HepG2 (cell line): ENCODE measurements around the gene TACC2. TPM values are rescaled to one million over a fixed set of nuclear protein-coding genes. Genes with fewer than 3 reads are reported as not detected.
A peak's percentile ranks its signal among the peaks of the same experiment; 100 is the strongest.

Source experiments
- ATAC-seq: fragments of 200-7000 bp; cut with Tn5 transposase; 3 replicates; pipeline ENCODE4 v1.9.1; 2020; ENCODE audit warnings: mild to moderate bottlenecking, moderate library complexity
- BruUV-seq: library from RNA; stranded (reverse); fragments of 400-500 nt; replicated peaks from 2 replicates; lab custom pipeline; 2021; lab: Mats Ljungman, UMichigan
- CTCF ChIA-PET: fragments of 300-600 bp; formaldehyde crosslinking; extraction: SDS; loops from one replicate; lab custom pipeline; 2021; ENCODE audit warnings: low total read pairs, inconsistent platforms, low intra/inter-chr PET ratio; lab: Yijun Ruan, JAX
- POLR2A ChIA-PET: fragments of 350-600 bp; sonication (Branson Sonifier 250); formaldehyde crosslinking; loops from one replicate; lab custom pipeline; 2020; ENCODE audit warnings: antibody characterized with exemption, inconsistent platforms; lab: Yijun Ruan, JAX
- DNase-seq: peaks from one replicate; pipeline ENCODE4 v3.0.0-alpha.2; 2015; ENCODE audit warnings: low spot score
- FAIRE-seq: peaks from 3 replicates; lab custom pipeline; 2011; peaks lifted over from hg19 to GRCh38; lab: Jason Lieb, UNC
- H2AFZ ChIP-seq: one replicate; pipeline ENCODE4 v1.6.1; 2011; ENCODE audit warnings: low read length, inconsistent platforms
- H3K27ac ChIP-seq: fragments of 300-600 bp; 3 replicates; pipeline ENCODE4 v1.8.0; 2011; ENCODE audit warnings: mixed run types, mild to moderate bottlenecking, mixed read lengths, low read length, inconsistent platforms; ENCODE audit not compliant: insufficient read depth; ENCODE audit errors: extremely low read length
- H3K27me3 ChIP-seq, 2 experiments: fragments of 200-600 bp in 1 of 2; 2 replicates in 1 of 2; 3 replicates in 1 of 2; pipeline versions ENCODE4 v1.6.0 to v1.8.0; 2011; ENCODE audit warnings: low read length in 2 of 2, mild to moderate bottlenecking in 2 of 2, moderate library complexity in 2 of 2, inconsistent platforms in 1 of 2; ENCODE audit not compliant: insufficient read depth in 2 of 2, control insufficient read depth in 1 of 2
- H3K36me3 ChIP-seq, 2 experiments: fragments of 200-600 bp in 1 of 2; replicated peaks in 1 of 2; 2 replicates in 1 of 2; 3 replicates in 1 of 2; pipeline versions ENCODE4 v1.5.1 to v1.8.0; 2011; ENCODE audit warnings: low read length in 2 of 2, inconsistent platforms in 1 of 2; ENCODE audit not compliant: insufficient read depth in 2 of 2, control insufficient read depth in 1 of 2
- H3K4me1 ChIP-seq: 2 replicates; pipeline ENCODE4 v1.5.1; 2012; ENCODE audit warnings: low read length, inconsistent platforms; ENCODE audit not compliant: insufficient read depth
- H3K4me2 ChIP-seq: 2 replicates; pipeline ENCODE4 v1.6.0; 2011; ENCODE audit warnings: low read depth, low read length, inconsistent platforms
- H3K4me3 ChIP-seq, 3 experiments: fragments of 200-600 bp in 1 of 3; sonication (generic), shearing (Covaris generic) in 1 of 3; replicated peaks in 1 of 3; 2 replicates each; pipeline ENCODE4 v1.5.1; 2011 to 2016; ENCODE audit warnings: low read length in 3 of 3, inconsistent platforms in 2 of 3, low read depth in 2 of 3, mild to moderate bottlenecking in 2 of 3, control low read depth in 1 of 3, mixed read lengths in 1 of 3; ENCODE audit not compliant: insufficient read depth in 1 of 3
- H3K79me2 ChIP-seq: one replicate; pipeline ENCODE4 v1.6.1; 2011; ENCODE audit warnings: low read length, inconsistent platforms; ENCODE audit not compliant: insufficient read depth
- H3K9ac ChIP-seq: 2 replicates; pipeline ENCODE4 v1.6.0; 2011; ENCODE audit warnings: mild to moderate bottlenecking, low read depth, low read length, inconsistent platforms; ENCODE audit not compliant: insufficient read depth
- H3K9me3 ChIP-seq: 2 replicates; pipeline ENCODE4 v1.5.1; 2012; ENCODE audit warnings: mild to moderate bottlenecking, low read length
- H4K20me1 ChIP-seq: 2 replicates; pipeline ENCODE4 v1.6.0; 2011; ENCODE audit warnings: inconsistent platforms, mild to moderate bottlenecking, low read length, moderate library complexity; ENCODE audit not compliant: insufficient read depth
- ADNP ChIP-seq: sonication (generic); formaldehyde crosslinking; IDR thresholded peaks from 2 replicates; pipeline ENCODE4 v1.4.0; 2020; ENCODE audit warnings: missing genetic modification reagents
- CSRNP1 ChIP-seq: sonication (generic); formaldehyde crosslinking; IDR thresholded peaks from 2 replicates; pipeline ENCODE4 v1.8.1; 2023; ENCODE audit warnings: mild to moderate bottlenecking, missing genetic modification reagents
- HNRNPUL1 ChIP-seq: fragments of 200-400 bp; formaldehyde crosslinking; IDR thresholded peaks from 2 replicates; pipeline ENCODE4 v1.6.1; 2017; ENCODE audit warnings: low read depth, mild to moderate bottlenecking, low read length, moderate library complexity
- MAFK ChIP-seq, 2 experiments: IDR thresholded peaks in 1 of 2; conservative IDR thresholded peaks in 1 of 2; 2 replicates each; pipeline ENCODE4 v1.6.1; 2011; ENCODE audit warnings: improper control_type of control experiment in 2 of 2, low read length in 2 of 2
- SMC3 ChIP-seq: IDR thresholded peaks from 2 replicates; pipeline ENCODE4 v1.6.1; 2011; ENCODE audit warnings: low read length, improper control_type of control experiment
- ZMYM4 ChIP-seq: sonication (generic); formaldehyde crosslinking; IDR thresholded peaks from 2 replicates; pipeline ENCODE4 v1.8.1; 2023; ENCODE audit warnings: mild to moderate bottlenecking, missing genetic modification reagents
- ZNF530 ChIP-seq: sonication (generic); formaldehyde crosslinking; IDR thresholded peaks from 2 replicates; pipeline ENCODE4 v1.5.0; 2020; ENCODE audit warnings: low read depth, mild to moderate bottlenecking, missing genetic modification reagents
- WGBS: methylation state at CpG from one replicate; pipeline ENCODE4 v1.1.6; 2017; ENCODE audit warnings: low lambda C conversion rate; 5-methylcytosine and 5-hydroxymethylcytosine counted together
- in situ Hi-C: cut with HindIII; loops from 2 replicates; pipeline ENCODE4 v1.10.0; 2017; ENCODE audit warnings: low pct_unique_long_range_greater_than_20kb; ENCODE audit not compliant: extremely low pct_ligation_motif_present
- intact Hi-C: fragments of 100-400 bp; cut with micrococcal nuclease; formaldehyde crosslinking; loops from one replicate; pipeline ENCODE4 v1.10.0; 2022; ENCODE audit not compliant: unreplicated experiment
- polyA plus RNA-seq, 8 experiments: library from polyadenylated mRNA; depleted of rRNA in 3 of 8; stranded (reverse) in 7 of 8; unstranded in 1 of 8; fragments of >200 nt; fragmentation: Illumina TruSeq in 4 of 8; extraction: Trizol in 4 of 8; gene quantifications; 2 replicates each; pipeline versions ENCODE4 v1.2.1 to v1.2.3, GENCODE V29; 2011 to 2016; ENCODE audit warnings: low read depth in 4 of 8, missing spikeins in 1 of 8, mixed read lengths in 1 of 8; ENCODE audit not compliant: insufficient read depth in 1 of 8
- total RNA-seq, 5 experiments: library from RNA; depleted of rRNA; stranded (reverse); fragments of >200 nt; fragmentation: Illumina TruSeq; extraction: Trizol; gene quantifications; 2 replicates each; pipeline ENCODE4 v1.2.3, GENCODE V29; 2016; ENCODE audit warnings: low read depth in 1 of 5
- TF ChIP-seq, protein P1 (sequence below): sonication (generic); formaldehyde crosslinking; IDR thresholded peaks from 2 replicates; pipeline ENCODE4 v1.4.0; 2020; ENCODE audit warnings: missing genetic modification reagents, borderline replicate concordance
- TF ChIP-seq, protein P2 (sequence below): IDR thresholded peaks from 2 replicates; pipeline ENCODE4 v1.6.1; 2016; ENCODE audit warnings: mild to moderate bottlenecking

The TACC2 gene
- total and polyA plus RNA-seq, 2 of the 13 experiments (the other 11 are each of a cell fraction or from before 2014, with no cell fraction given): 11.8 to 16.0 TPM

DNA sequence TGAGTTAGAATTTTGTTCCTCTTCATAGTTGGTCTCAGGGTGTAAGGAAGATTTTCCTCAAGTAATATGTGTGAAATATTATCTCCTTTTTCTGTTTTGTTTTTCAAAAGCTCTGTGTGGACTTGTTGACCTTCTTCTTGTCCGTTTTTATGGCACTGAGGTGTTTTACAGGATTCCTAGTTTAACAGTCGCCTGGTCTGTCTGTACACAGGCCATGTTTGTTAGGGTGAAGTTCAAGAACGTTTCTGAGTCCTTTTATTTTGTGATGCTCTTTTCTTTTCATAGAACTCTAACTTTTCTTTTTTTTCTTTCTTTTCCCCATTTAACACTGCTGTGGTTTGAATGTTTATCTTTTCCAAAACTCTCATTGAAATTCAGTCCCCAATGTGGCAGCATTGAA is 18.5 kb downstream of the TACC2 start (continued):
- TF ChIP-seq, protein P1, sequence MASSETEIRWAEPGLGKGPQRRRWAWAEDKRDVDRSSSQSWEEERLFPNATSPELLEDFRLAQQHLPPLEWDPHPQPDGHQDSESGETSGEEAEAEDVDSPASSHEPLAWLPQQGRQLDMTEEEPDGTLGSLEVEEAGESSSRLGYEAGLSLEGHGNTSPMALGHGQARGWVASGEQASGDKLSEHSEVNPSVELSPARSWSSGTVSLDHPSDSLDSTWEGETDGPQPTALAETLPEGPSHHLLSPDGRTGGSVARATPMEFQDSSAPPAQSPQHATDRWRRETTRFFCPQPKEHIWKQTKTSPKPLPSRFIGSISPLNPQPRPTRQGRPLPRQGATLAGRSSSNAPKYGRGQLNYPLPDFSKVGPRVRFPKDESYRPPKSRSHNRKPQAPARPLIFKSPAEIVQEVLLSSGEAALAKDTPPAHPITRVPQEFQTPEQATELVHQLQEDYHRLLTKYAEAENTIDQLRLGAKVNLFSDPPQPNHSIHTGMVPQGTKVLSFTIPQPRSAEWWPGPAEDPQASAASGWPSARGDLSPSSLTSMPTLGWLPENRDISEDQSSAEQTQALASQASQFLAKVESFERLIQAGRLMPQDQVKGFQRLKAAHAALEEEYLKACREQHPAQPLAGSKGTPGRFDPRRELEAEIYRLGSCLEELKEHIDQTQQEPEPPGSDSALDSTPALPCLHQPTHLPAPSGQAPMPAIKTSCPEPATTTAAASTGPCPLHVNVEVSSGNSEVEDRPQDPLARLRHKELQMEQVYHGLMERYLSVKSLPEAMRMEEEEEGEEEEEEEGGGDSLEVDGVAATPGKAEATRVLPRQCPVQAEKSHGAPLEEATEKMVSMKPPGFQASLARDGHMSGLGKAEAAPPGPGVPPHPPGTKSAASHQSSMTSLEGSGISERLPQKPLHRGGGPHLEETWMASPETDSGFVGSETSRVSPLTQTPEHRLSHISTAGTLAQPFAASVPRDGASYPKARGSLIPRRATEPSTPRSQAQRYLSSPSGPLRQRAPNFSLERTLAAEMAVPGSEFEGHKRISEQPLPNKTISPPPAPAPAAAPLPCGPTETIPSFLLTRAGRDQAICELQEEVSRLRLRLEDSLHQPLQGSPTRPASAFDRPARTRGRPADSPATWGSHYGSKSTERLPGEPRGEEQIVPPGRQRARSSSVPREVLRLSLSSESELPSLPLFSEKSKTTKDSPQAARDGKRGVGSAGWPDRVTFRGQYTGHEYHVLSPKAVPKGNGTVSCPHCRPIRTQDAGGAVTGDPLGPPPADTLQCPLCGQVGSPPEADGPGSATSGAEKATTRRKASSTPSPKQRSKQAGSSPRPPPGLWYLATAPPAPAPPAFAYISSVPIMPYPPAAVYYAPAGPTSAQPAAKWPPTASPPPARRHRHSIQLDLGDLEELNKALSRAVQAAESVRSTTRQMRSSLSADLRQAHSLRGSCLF (CRISPR knock-in tag): no peak
- TF ChIP-seq ZMYM4 (CRISPR knock-in tag): no peak
- TF ChIP-seq, protein P2, sequence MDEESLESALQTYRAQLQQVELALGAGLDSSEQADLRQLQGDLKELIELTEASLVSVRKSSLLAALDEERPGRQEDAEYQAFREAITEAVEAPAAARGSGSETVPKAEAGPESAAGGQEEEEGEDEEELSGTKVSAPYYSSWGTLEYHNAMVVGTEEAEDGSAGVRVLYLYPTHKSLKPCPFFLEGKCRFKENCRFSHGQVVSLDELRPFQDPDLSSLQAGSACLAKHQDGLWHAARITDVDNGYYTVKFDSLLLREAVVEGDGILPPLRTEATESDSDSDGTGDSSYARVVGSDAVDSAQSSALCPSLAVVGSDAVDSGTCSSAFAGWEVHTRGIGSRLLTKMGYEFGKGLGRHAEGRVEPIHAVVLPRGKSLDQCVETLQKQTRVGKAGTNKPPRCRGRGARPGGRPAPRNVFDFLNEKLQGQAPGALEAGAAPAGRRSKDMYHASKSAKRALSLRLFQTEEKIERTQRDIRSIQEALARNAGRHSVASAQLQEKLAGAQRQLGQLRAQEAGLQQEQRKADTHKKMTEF: no peak
- TF ChIP-seq SMC3: no peak

GRCh38 chr10:122010405-122011050 is 21.6 kb downstream of the TACC2 start:
- in situ Hi-C loops: no loop called here
- POLR2A ChIA-PET: no interaction called here
- H3K27me3 ChIP-seq: no peaks in the 10 kb centered on the region
- no peak for DNase-seq
- H3K4me2 ChIP-seq: no peak overlapping the region
- no peaks in the 10 kb centered on the region for H3K9me3 ChIP-seq
- peaks cover 44% of the 10 kb centered on the region for H3K4me1 ChIP-seq
- no peak for ATAC-seq
- no peaks in the 10 kb centered on the region for H3K79me2 ChIP-seq
- WGBS: 68% methylated on average over 4 of the region's 4 CpGs
- no peak overlapping the region for H3K4me3 ChIP-seq
- H3K36me3 ChIP-seq: no peaks in the 10 kb centered on the region
- no TSS peak for BruUV-seq
- H3K27ac ChIP-seq: no peak overlapping the region
- H2AFZ ChIP-seq: no peak overlapping the region
- FAIRE-seq: no peak
- no peak overlapping the region for H3K9ac ChIP-seq
- intact Hi-C loops: no loop called here
- TF ChIP-seq HNRNPUL1: no peak
- TF ChIP-seq ADNP (CRISPR knock-in tag): no peak
- TF ChIP-seq ZNF530 (CRISPR knock-in tag): no peak
- peak in 1 of 2 experiments; percentile 40; a peak in 1 of 4 replicates for TF ChIP-seq MAFK (conservative IDR thresholded peaks at IDR 0.05 in 1 of 2, IDR thresholded peaks at IDR 0.05 in 1 of 2; ENCODE audit: low read length in 2 of 2)
- TF ChIP-seq CSRNP1 (CRISPR knock-in tag): no peak
- CTCF ChIA-PET: no interaction called here
- no peaks in the 10 kb centered on the region for H4K20me1 ChIP-seq
